C1 segment of cervical spinal cord (tissue), 14 donors: ENCODE results near the gene TBL1X.

Source experiments
- DNase-seq, 14 donors: peaks; one replicate each; lab custom pipeline; 2025; lab: John Stamatoyannopoulos, UW

TBL1X gene

GRCh38 chrX:9494771-9495170 is 29.9 kb downstream of the TBL1X start:
- DNase-seq: no peak

GRCh38 chrX:9495496-9495895 is 30.6 kb downstream of the TBL1X start:
- no peak for DNase-seq

DNA sequence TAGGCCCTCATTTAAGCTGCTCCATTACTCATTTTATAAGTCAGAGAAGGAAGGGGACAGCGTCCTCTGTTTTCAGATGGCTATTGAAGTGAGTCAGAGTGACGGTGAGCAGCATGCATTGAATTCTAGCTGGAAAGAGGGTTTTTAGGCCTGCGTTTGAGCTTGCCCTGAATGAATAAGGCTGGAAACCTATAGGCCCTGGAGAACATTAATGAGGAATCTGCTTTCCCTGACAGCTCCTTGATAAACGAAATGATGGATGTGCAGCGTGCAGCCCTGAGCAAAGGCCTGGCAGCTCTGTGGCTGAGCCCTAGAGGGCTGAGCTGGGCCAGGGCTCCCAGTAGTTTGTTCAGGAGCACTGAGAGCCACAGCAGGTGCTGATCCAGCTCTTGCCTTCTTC is 33.4 kb downstream of the TBL1X start:
- DNase-seq: no peak

GRCh38 chrX:9500584-9500983 is 35.7 kb downstream of the TBL1X start:
- DNase-seq: no peak

DNA sequence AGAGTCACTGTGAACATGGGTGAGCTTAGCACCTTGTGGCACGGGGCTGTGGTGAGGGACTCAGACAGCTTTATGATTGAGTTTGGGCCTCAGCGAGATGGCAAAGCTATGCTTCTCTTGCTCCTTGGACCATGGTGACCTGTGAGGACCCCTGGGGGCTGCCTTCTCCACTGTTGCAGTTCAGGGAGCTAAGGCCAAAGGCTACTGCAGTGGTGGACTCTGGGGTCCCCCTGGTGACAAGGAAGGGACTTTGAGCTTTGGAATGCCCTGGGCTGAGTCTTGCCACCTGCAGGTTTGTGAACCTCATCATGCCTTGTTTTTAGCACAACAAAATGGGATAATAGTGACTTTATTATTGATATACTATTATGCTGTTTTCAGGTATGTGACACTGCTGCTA is 36.5 kb downstream of the TBL1X start:
- DNase-seq: no peak

DNA sequence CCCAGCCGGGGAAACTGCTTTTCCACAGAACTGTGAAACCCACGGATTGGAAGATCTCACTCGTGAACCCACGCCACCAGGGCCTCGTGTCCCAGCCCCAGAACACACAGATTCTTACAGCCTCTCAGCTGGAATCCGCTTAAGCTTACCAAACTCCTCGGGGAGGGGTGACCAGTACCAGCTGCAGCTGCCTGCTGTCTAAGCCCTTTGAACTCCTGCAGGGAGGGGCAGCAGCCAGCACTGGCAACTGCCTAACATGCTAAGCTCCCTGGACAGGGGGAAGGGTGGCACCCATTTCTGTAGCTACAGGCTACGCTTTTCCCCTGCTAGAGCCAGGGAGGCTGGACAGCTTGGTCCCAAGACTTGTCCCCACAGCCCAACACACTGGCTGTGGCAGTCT is 38.4 kb downstream of the TBL1X start:
- no peak for DNase-seq

DNA sequence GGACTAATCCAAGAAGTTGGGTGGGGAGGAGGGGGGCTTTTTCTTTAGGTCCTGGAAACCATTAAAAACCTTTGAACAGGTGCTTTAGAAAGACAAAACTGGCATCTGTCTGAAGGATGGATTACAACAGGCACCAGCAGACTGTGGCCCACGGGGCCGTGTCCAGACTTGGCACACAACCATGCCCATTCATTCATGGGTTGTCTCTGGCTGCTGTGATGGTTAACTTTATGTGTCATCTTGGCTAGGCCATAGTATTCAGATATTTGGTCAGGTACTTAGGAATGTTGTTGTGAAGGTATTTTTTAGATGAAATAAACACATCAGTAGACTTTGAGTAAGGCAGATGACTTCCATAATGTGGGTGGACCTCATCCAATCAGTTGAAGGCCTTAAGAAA is 45.5 kb downstream of the TBL1X start:
- no peak for DNase-seq

- DNase-seq: no peak
Observed at GRCh38 chrX:9510980-9511379, 46.1 kb downstream of the TBL1X start.

GRCh38 chrX:9515489-9515888 is 50.6 kb downstream of the TBL1X start:
- no peak for DNase-seq

DNA sequence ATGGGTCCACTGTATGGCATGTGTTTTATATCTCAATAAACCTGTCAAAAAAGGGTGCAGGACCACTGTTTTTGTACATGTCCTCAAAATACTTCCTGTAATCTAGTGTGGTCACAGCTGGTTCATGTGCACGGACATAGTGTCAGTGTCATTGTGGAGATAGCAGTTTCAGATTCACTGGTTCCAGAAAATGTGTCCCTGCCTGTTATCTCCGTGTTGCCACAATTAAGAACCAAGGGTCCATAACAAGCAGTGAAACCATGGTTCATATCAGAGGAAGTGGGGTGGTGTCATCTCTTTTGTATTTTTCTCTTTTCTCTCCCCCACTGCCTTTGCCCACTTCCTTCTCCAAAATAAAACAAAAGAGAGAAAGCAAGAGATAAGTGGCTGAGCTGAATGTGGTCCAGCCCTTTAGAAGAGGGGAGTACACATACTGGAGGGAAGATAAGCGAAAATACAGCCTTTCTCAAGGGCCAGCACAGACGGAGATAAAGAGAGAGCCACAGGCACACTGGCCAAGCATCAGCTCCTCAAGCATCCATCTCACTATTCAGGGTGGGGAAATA is 51.2 kb downstream of the TBL1X start:
- DNase-seq: no peak

DNA sequence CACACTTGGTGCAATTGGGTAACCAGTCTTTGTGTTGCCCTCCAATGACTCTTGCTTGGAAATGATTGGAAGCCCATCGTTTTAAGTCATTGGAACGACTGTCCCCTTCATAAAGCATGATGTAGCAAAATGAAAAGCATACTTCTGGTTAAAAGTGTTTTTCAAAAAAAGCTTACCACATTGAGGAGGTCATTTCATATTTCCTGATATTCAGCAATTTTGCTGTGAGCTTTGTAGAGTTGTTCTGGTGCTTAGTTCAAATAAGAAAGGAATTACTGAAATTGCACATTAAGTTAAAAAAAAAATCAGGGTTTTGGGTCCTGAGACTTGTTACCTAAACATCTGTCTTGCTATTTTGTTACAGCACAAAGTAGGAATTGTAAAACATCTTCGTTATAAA is 51.8 kb downstream of the TBL1X start:
- no peak for DNase-seq

DNA sequence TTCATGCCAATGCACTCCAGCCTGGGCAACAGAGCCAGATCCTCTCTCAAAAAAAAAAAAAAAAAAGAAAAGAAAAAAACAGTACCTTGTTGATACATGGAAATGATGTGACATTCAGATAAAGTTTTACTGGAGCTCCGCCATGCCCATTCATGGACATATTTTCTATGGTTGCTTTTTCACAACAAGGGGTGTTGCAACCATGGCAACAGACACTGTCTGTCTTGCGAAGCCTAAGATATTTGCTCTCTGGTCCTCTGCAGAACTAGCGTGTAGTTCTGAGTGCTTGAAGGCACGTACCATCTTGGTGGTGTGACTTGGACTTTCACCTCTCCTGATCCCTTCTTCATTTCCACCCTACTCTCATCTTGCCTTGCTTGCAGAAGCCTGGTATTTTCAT is 53.2 kb downstream of the TBL1X start:
- no peak for DNase-seq

GRCh38 chrX:9518889-9519288 is 54.0 kb downstream of the TBL1X start:
- DNase-seq: no peak

GRCh38 chrX:9519546-9520216 is 54.8 kb downstream of the TBL1X start:
- DNase-seq: no peak

DNA sequence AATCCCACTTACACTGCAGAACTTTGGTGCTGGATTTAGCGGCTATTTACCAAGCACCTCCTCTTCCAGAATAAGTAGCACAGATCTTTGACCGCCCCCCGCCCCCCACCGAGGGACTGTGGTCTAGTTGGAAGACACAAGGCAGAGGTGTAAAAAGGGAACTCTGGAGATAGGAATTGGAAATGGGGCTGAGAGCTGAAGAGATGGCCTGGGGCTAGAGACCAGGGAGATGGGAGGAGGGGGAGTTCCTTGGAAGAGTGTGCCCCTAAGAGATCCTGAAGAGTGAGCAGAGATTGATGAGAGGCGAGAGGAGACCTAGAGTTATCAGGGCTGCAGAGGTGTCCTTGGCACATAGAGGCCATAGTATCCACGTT is 55.3 kb downstream of the TBL1X start:
- DNase-seq: no peak

DNA sequence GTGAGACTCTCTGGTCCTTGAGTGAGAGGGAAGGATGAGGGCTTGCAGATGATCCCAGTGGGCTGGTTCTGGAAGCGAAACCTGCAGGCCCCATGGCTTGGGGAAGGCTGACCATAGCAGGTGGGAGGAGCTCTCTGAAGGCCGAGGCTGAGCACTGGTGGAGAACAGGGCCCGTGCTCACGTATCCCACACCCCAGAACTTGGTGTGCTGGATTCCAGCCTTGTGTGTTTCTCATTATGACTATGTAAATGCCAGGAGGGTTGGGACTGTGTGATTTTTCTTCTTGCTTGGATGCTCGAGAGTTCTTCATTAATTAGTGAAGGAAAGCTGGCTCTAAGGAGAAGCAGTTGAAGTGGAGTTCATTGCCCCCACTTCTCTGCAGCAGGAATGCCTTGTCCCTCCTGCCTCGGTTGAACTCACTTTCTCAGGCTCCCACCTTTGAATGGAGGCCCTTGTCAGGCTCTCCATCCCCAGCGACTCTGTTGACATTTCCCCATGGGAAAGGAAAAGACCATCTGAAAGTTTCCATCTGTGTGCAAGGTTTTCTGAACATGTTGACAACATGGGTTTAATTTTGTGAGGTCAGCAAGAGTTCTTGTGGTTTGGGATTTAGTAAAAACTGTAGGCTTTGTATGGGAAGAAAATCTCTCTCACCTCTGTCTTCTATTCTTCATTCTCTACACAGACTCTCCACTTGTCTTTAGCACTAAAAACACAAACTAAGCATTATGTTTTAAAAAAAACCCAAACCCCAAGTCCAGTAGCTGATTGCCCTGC is 57.7 kb downstream of the TBL1X start:
- DNase-seq: no peak

DNA sequence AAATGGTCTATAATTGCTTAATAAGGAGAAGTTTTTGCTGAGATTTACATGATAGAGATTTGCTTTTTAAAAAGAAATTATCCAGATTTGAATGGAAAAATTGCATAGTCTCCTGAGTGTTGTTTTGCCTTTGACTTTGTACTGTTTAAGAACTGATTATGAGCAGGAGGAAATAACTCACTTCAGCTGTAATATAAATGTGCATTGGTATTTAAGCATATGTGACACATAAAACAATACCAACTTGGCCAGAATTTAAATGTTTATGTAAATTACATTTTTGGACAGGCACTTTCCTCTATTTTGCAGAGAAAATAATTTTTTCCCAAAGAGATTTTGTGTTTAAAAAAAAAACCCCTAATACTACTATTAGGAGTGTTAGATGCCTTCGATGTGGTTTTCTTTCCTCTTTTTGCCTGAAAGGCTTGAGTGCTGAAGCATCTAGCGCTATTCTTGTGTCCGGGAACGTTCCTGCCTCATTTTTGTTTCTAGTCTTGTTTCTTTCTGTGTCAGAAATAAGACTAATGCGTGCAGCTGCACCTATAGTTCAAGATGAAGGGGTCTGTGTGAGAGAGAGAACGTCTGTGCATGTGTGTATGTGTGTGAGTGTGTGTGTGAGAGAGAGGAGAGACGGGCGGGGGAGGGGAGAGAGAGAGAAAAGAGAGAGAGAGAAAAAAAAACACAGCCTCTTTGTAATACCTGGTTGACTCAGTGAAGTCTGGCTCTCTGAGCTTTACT is 60.8 kb downstream of the TBL1X start:
- DNase-seq: peak in 1 of 14 donors; percentile 38

GRCh38 chrX:9526965-9527364 is 62.1 kb downstream of the TBL1X start:
- no peak for DNase-seq

DNA sequence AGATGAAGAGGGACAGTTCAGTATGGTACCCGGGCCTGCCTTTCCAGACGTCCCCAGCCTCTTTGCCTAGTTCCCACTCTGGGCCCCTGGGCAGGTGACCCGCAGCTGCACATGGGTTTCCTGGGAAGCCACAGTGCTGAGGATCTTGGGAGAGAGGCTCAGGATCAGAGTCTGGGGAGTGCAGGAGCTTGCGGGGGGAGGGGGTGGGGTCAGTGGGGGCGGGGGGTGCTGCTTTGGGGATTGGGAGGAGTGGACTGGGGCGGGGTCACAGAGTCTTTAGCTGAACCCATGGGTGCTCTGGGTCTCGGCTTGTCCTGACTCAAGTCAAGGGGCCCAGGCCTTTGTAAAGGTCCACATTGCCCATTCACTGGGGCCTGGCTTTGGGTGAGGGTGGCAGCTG is 63.6 kb downstream of the TBL1X start:
- no peak for DNase-seq

DNA sequence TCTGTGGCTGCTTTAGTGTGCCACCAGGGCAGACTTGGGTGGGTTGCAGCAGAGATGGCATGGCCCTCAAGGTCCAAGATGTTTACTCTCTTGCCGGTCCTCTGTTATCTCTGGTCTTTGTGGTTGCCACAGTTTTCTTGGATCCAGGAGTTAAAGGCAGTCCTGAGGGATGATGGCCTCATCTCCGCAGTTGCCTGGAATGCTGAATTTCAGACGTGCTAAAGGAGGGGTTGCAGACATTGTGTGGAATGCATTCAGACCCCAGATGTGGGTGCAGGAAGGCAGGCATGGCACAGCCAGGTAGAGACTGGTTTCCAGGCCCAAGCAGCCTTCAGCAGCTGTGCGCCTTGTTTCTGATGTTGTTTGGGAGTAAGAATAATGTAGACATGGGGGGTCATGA is 64.4 kb downstream of the TBL1X start:
- DNase-seq: no peak

DNA sequence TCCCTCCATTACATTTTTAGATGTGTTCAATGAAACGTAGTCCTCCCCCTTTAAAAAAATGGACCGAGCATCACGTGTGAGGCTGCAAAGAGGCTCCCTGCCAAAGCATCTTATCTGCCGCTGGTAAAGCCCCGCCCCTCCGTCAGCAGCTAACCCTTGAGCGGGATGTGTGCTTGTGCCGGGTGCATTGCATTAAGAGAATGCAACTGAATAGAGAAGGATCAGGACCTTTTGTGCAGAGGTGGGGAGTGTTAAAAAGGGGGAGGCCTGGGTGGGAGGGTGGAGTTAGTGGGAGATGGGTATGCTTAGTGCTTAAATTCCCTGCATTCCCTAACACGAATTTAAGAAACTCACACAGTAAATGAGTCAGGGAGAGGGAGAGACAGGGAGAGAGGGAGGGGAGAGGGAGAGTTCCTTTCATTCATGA is 66.0 kb downstream of the TBL1X start:
- peak in 6 of 14 donors; percentile 3 to 69 (median 17) for DNase-seq

GRCh38 chrX:9532349-9532748 is 67.5 kb downstream of the TBL1X start:
- DNase-seq: no peak
